ENCODE data around the gene EDARADD.
"Not testable (repeated sequence)": the region's sequence is repeated elsewhere in the genome, so short reads cannot be mapped to it uniquely, and the experiment has no call there.

Gene EDARADD

GRCh38 chr1:236393681-236394481 lies at the start of gene EDARADD:
Gene EDARADD, plus strand, starts transcription at chr1:236394286. Its CDS starts 159 bp downstream, at chr1:236394445.
- Histone ChIP-seq H3K27me3 (ENCODE audit: control insufficient read depth, insufficient read depth, low read length) (peaks cover 13% of the 10 kb centered on the region), H3K4me1 (ENCODE audit: control insufficient read depth, insufficient read depth, low read length) (no peaks in the 10 kb centered on the region), H3K36me3 (ENCODE audit: control insufficient read depth, insufficient read depth, low read length) (no peaks in the 10 kb centered on the region), H3K9ac (ENCODE audit: low read length) (no peak within 1 kb of the TSS), H3K4me3 (ENCODE audit: low read length) (peak within 1 kb of the TSS; percentile 61), H3K27ac (ENCODE audit: low read depth, low read length) (no peak within 1 kb of the TSS)

- Histone ChIP-seq H3K27ac (ENCODE audit: low read depth, low read length) (no peak overlapping the region), H3K27me3 (ENCODE audit: control insufficient read depth, insufficient read depth, low read length) (no peaks in the 10 kb centered on the region), H3K4me3 (ENCODE audit: low read length) (no peak overlapping the region), H3K36me3 (ENCODE audit: control insufficient read depth, insufficient read depth, low read length) (no peaks in the 10 kb centered on the region), H3K4me1 (ENCODE audit: control insufficient read depth, insufficient read depth, low read length) (no peaks in the 10 kb centered on the region), H3K9ac (ENCODE audit: low read length) (no peak overlapping the region)
These were observed 48.4 kb upstream of the EDARADD start for GRCh38 chr1:236345728-236346127.

- Histone ChIP-seq H3K4me3 (ENCODE audit: low read length) (no peak overlapping the region), H3K4me1 (ENCODE audit: control insufficient read depth, insufficient read depth, low read length) (no peaks in the 10 kb centered on the region), H3K9ac (ENCODE audit: low read length) (no peak overlapping the region), H3K27me3 (ENCODE audit: control insufficient read depth, insufficient read depth, low read length) (no peaks in the 10 kb centered on the region), H3K27ac (ENCODE audit: low read depth, low read length) (no peak overlapping the region), H3K36me3 (ENCODE audit: control insufficient read depth, insufficient read depth, low read length) (no peaks in the 10 kb centered on the region)
These were observed 46.0 kb upstream of the EDARADD start for GRCh38 chr1:236348071-236348470.

DNA sequence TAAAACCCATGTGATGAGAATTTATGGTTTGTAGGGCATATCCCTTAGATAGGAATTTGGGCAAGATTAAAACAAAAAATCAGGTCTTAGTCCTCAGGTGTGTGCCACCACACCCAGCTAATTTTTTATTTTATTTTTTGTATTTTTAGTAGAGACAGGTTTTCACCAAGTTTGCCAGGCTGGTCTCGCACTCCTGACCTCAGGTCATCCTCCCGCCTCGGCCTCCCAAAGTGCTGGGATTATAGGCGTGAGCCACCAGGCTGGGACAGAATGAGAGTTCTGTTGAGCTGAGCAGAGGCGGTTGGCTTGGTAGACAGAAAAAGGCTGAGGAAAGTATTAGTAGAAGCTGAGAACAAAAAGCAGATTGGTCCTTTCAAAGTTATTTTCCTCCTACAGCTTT lies 43.8 kb upstream of the EDARADD start:
- no peak overlapping the region for H3K4me3 ChIP-seq (ENCODE audit: low read length)
- no peaks in the 10 kb centered on the region for H3K4me1 ChIP-seq (ENCODE audit: control insufficient read depth, insufficient read depth, low read length)
- no peak overlapping the region for H3K9ac ChIP-seq (ENCODE audit: low read length)
- H3K27me3 ChIP-seq (ENCODE audit: control insufficient read depth, insufficient read depth, low read length), result no peaks in the 10 kb centered on the region
- H3K27ac ChIP-seq (ENCODE audit: low read depth, low read length), result no peak overlapping the region
- no peaks in the 10 kb centered on the region for H3K36me3 ChIP-seq (ENCODE audit: control insufficient read depth, insufficient read depth, low read length)

- H3K9ac ChIP-seq (ENCODE audit: low read length), result no peak overlapping the region
- H3K4me1 ChIP-seq (ENCODE audit: control insufficient read depth, insufficient read depth, low read length), result no peaks in the 10 kb centered on the region
- H3K27ac ChIP-seq (ENCODE audit: low read depth, low read length), result no peak overlapping the region
- no peaks in the 10 kb centered on the region for H3K27me3 ChIP-seq (ENCODE audit: control insufficient read depth, insufficient read depth, low read length)
- H3K4me3 ChIP-seq (ENCODE audit: low read length), result no peak overlapping the region
- H3K36me3 ChIP-seq (ENCODE audit: control insufficient read depth, insufficient read depth, low read length), result no peaks in the 10 kb centered on the region
These were observed 42.1 kb upstream of the EDARADD start for GRCh38 chr1:236351875-236352573.

DNA sequence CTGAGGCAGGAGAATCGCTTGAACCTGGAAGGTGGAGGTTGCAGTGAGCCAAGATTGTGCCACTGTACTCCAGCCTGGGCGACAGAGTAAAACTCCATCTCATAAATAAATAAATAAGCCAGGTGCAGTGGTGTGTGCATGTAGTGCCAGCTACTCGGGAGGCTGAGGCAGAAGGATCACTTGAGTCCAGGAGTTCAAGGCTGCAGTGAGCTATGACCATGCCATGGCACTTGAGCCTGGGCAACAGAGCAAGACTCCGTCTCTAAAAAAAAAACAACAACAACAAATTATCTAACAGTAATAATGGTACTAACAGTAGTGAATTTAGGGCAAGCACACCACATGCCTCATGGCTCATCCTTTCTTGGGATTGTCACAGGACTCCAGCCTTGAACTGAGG lies 41.3 kb upstream of the EDARADD start:
- H3K4me3 ChIP-seq (ENCODE audit: low read length); H3K36me3 ChIP-seq (ENCODE audit: control insufficient read depth, insufficient read depth, low read length); H3K27me3 ChIP-seq (ENCODE audit: control insufficient read depth, insufficient read depth, low read length); H3K4me1 ChIP-seq (ENCODE audit: control insufficient read depth, insufficient read depth, low read length); H3K27ac ChIP-seq (ENCODE audit: low read depth, low read length); H3K9ac ChIP-seq (ENCODE audit: low read length): not testable (repeated sequence)

DNA sequence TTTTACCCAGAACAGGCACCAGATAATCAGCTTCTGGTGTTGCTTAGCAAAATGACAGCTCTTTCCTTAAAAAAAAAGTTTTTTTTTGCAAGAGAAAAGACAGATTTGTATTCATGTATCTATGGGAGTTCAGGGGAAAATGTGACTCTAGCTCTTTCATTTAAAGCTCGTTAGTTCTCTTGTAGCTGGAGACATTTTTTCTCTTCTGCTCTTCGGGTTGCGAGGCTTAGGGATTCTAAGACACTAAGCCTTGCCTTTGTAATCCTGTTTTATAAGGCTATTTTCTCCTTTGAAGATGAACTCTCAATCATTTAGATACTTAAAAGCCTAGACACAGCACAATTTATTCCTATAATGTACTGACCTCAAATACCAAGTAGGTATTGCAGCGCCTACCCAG lies 40.3 kb upstream of the EDARADD start:
- Histone ChIP-seq H3K9ac (ENCODE audit: low read length) (no peak overlapping the region), H3K27ac (ENCODE audit: low read depth, low read length) (no peak overlapping the region), H3K4me1 (ENCODE audit: control insufficient read depth, insufficient read depth, low read length) (no peaks in the 10 kb centered on the region), H3K36me3 (ENCODE audit: control insufficient read depth, insufficient read depth, low read length) (no peaks in the 10 kb centered on the region), H3K27me3 (ENCODE audit: control insufficient read depth, insufficient read depth, low read length) (no peaks in the 10 kb centered on the region), H3K4me3 (ENCODE audit: low read length) (no peak overlapping the region)

DNA sequence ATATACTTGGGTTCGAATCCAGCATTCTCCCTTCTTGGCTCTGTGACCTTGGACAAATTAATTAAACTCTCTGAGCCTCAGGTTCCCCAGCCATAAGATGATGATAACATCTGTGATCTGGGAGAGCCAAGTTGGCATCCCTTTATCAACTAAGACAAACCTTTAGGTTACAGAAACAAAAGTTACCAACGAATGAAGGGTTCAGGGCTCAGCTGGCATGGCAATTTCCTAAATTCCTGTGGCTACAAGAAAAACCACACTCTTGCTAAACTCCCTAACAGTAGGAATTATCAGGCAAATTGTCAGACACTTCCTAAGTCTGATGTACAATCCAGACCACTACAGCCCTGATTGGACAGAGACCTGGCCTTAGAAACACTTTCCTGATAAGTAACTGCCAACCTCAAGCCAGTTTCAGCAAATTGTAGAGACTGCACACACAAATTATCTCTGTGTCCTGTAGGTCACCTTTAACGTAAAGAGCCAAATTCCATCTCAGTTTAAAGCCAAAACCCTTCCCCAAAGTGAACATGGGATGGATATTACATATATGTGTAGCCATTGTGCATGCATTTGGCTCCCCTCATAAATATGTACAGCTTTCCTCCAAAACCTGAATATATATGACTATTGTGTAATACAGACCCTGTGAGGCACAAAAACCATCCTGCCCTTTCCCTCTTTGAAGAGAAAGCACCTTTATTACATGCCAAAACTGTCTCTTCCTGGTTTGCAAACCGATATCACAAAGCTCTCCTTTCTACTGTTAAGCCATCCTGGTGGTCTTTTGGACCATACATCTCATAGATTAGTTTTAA lies 39.5 kb upstream of the EDARADD start:
- H3K9ac ChIP-seq (ENCODE audit: low read length), result no peak overlapping the region
- no peak overlapping the region for H3K4me3 ChIP-seq (ENCODE audit: low read length)
- H3K4me1 ChIP-seq (ENCODE audit: control insufficient read depth, insufficient read depth, low read length), result no peaks in the 10 kb centered on the region
- H3K27ac ChIP-seq (ENCODE audit: low read depth, low read length), result no peak overlapping the region
- no peaks in the 10 kb centered on the region for H3K27me3 ChIP-seq (ENCODE audit: control insufficient read depth, insufficient read depth, low read length)
- H3K36me3 ChIP-seq (ENCODE audit: control insufficient read depth, insufficient read depth, low read length), result no peaks in the 10 kb centered on the region

GRCh38 chr1:236356141-236356540 lies 37.9 kb upstream of the EDARADD start:
- H3K27me3 ChIP-seq (ENCODE audit: control insufficient read depth, insufficient read depth, low read length), result no peaks in the 10 kb centered on the region

GRCh38 chr1:236361909-236362590 lies 32.0 kb upstream of the EDARADD start:
- Histone ChIP-seq H3K4me3 (ENCODE audit: low read length) (no peak overlapping the region), H3K4me1 (ENCODE audit: control insufficient read depth, insufficient read depth, low read length) (no peaks in the 10 kb centered on the region)

More at GRCh38 chr1:236356141-236356540, 37.9 kb upstream of the EDARADD start:
- H3K9ac ChIP-seq (ENCODE audit: low read length), result no peak overlapping the region
- H3K27ac ChIP-seq (ENCODE audit: low read depth, low read length), result no peak overlapping the region
- H3K4me3 ChIP-seq (ENCODE audit: low read length), result no peak overlapping the region
- no peaks in the 10 kb centered on the region for H3K36me3 ChIP-seq (ENCODE audit: control insufficient read depth, insufficient read depth, low read length)
- no peaks in the 10 kb centered on the region for H3K4me1 ChIP-seq (ENCODE audit: control insufficient read depth, insufficient read depth, low read length)

GRCh38 chr1:236363237-236363636 lies 30.8 kb upstream of the EDARADD start:
- Histone ChIP-seq H3K36me3 (ENCODE audit: control insufficient read depth, insufficient read depth, low read length) (no peaks in the 10 kb centered on the region), H3K27me3 (ENCODE audit: control insufficient read depth, insufficient read depth, low read length) (no peaks in the 10 kb centered on the region), H3K27ac (ENCODE audit: low read depth, low read length) (no peak overlapping the region), H3K4me1 (ENCODE audit: control insufficient read depth, insufficient read depth, low read length) (no peaks in the 10 kb centered on the region), H3K4me3 (ENCODE audit: low read length) (no peak overlapping the region), H3K9ac (ENCODE audit: low read length) (no peak overlapping the region)

More at GRCh38 chr1:236361909-236362590, 32.0 kb upstream of the EDARADD start:
- H3K27ac ChIP-seq (ENCODE audit: low read depth, low read length), result no peak overlapping the region
- no peak overlapping the region for H3K9ac ChIP-seq (ENCODE audit: low read length)
- no peaks in the 10 kb centered on the region for H3K27me3 ChIP-seq (ENCODE audit: control insufficient read depth, insufficient read depth, low read length)
- H3K36me3 ChIP-seq (ENCODE audit: control insufficient read depth, insufficient read depth, low read length), result no peaks in the 10 kb centered on the region
